Esophagus muscularis mucosa (tissue), 3 donors: ENCODE results near the gene PTPN6.
A peak's percentile ranks its signal among the peaks of the same experiment; 100 is the strongest.

Experiments
- CTCF ChIP-seq, 3 experiments: fragments of 200-600 bp in 2 of 3; fragments of 450-650 bp in 1 of 3; sonication (generic) in 2 of 3; IDR thresholded peaks; one replicate each; pipeline ENCODE4 v1.5.1; 2017 to 2019; ENCODE audit warnings: antibody characterized with exemption in 3 of 3, mild to moderate bottlenecking in 2 of 3, moderate library complexity in 1 of 3
- POLR2A ChIP-seq: fragments of 450-650 bp; IDR thresholded peaks from one replicate; pipeline ENCODE4 v1.6.1; 2017; ENCODE audit warnings: antibody characterized with exemption, moderate library complexity, mild to moderate bottlenecking, low read depth
- POLR2AphosphoS5 ChIP-seq, 2 donors: sonication (generic); formaldehyde crosslinking; IDR thresholded peaks; one replicate each; pipeline ENCODE4 v1.6.1; 2017; ENCODE audit warnings: antibody characterized with exemption in 2 of 2

- TF ChIP-seq POLR2AphosphoS5 (IDR thresholded peaks at IDR 0.05) (peak; percentile 80 to 84), CTCF (IDR thresholded peaks at IDR 0.05) (peak; percentile 81 to 93 (median 91)), POLR2A (no peak)
Observed at GRCh38 chr12:6944381-6945186, 6.6 kb upstream of the PTPN6 start.
